MM.1S (cell line): ENCODE results near the gene TUBGCP2.

Experiments
- CTCF ChIP-seq: fragments of 300-600 bp; sonication (generic); IDR thresholded peaks from 2 replicates; pipeline ENCODE4 v1.5.1; 2016; ENCODE audit warnings: antibody characterized with exemption, low read length, mixed read lengths
- EZH2 ChIP-seq: fragments of 300-600 bp; sonication (generic); optimal IDR thresholded peaks from 2 replicates; pipeline ENCODE3; 2017; ENCODE audit warnings: low read depth, mild to moderate bottlenecking, antibody characterized with exemption, low read length, mixed read lengths
- EZH2phosphoT487 ChIP-seq: fragments of 300-600 bp; sonication (generic); IDR thresholded peaks from 2 replicates; pipeline ENCODE4 v1.6.1; 2018; ENCODE audit warnings: antibody characterized with exemption, low read length

- no peak for TF ChIP-seq CTCF
- TF ChIP-seq EZH2: no peak
- no peak for TF ChIP-seq EZH2phosphoT487
These were observed 24.4 kb upstream of the TUBGCP2 start for GRCh38 chr10:133332936-133333699.
